Neural cell (in vitro differentiated cells): ENCODE measurements around the gene BMAL1. TPM values are rescaled to one million over a fixed set of nuclear protein-coding genes. Genes with fewer than 3 reads are reported as not detected.

Experiments used
- H2AFZ ChIP-seq: fragments of 200-600, 300-800 bp; sonication (generic), shearing (Covaris generic); 2 replicates; pipeline ENCODE4 v1.6.0; 2014; ENCODE audit warnings: low read depth, mild to moderate bottlenecking, antibody characterized with exemption, low read length, moderate library complexity
- H3F3A ChIP-seq: fragments of 200-600 bp; shearing (Covaris generic); 2 replicates; pipeline ENCODE4 v1.6.1; 2016; ENCODE audit warnings: mild to moderate bottlenecking, moderate library complexity, mixed read lengths, antibody characterized with exemption, low read length; ENCODE audit not compliant: insufficient read depth, poor library complexity, severe bottlenecking
- H3K27ac ChIP-seq: fragments of 200-600, 300-800 bp; sonication (generic), shearing (Covaris generic); 2 replicates; pipeline ENCODE4 v1.5.1; 2014; ENCODE audit warnings: mild to moderate bottlenecking, low read length, moderate library complexity
- H3K27me3 ChIP-seq: fragments of 300-800, 200-600 bp; sonication (generic), shearing (Covaris generic); 2 replicates; pipeline ENCODE4 v1.6.0; 2014; ENCODE audit warnings: mild to moderate bottlenecking, low read depth, low read length, moderate library complexity; ENCODE audit not compliant: insufficient read depth
- H3K36me3 ChIP-seq: fragments of 300-800, 200-600 bp; sonication (generic), shearing (Covaris generic); 2 replicates; pipeline ENCODE4 v1.5.1; 2014; ENCODE audit warnings: mild to moderate bottlenecking, antibody characterized with exemption, low read length, moderate library complexity; ENCODE audit not compliant: insufficient read depth
- H3K4me2 ChIP-seq: fragments of 300-800, 200-600 bp; sonication (generic), shearing (Covaris generic); 2 replicates; pipeline ENCODE4 v1.6.0; 2014; ENCODE audit warnings: mild to moderate bottlenecking, low read length
- H3K4me3 ChIP-seq: fragments of 300-800, 200-600 bp; sonication (generic), shearing (Covaris generic); 2 replicates; pipeline ENCODE4 v1.5.1; 2014; ENCODE audit warnings: mild to moderate bottlenecking, low read length, moderate library complexity
- H3K79me2 ChIP-seq: fragments of 200-600 bp; shearing (Covaris generic); replicated peaks from 2 replicates; pipeline ENCODE4 v1.6.0; 2014; ENCODE audit warnings: mild to moderate bottlenecking, low read length, moderate library complexity; ENCODE audit not compliant: insufficient read depth
- H3K9ac ChIP-seq: fragments of 300-800, 200-600 bp; sonication (generic), shearing (Covaris generic); 2 replicates; pipeline ENCODE4 v1.6.1; 2016; ENCODE audit warnings: mild to moderate bottlenecking, low read length, mixed read lengths
- H3K9me2 ChIP-seq: fragments of 200-600 bp; shearing (Covaris generic); 2 replicates; pipeline ENCODE4 v1.6.1; 2016; ENCODE audit warnings: mild to moderate bottlenecking, low read length, mixed read lengths; ENCODE audit not compliant: insufficient read depth
- H3K9me3 ChIP-seq: fragments of 200-600, 300-800 bp; sonication (generic), shearing (Covaris generic); 2 replicates; pipeline ENCODE4 v1.6.1; 2016; ENCODE audit warnings: mild to moderate bottlenecking, mixed run types, low read length, moderate library complexity, mixed read lengths
- H4K20me1 ChIP-seq: fragments of 200-600 bp; shearing (Covaris generic); 2 replicates; pipeline ENCODE4 v1.6.1; 2016; ENCODE audit warnings: mild to moderate bottlenecking, mixed run types; ENCODE audit not compliant: insufficient read depth
- CTCF ChIP-seq: fragments of 450-650 bp; IDR thresholded peaks from 2 replicates; pipeline ENCODE4 v1.5.1; 2014; ENCODE audit warnings: antibody characterized with exemption, mild to moderate bottlenecking, moderate library complexity; ENCODE audit not compliant: poor library complexity, severe bottlenecking
- EP300 ChIP-seq: fragments of 450-650 bp; conservative IDR thresholded peaks from 2 replicates; pipeline ENCODE4 v1.6.1; 2014; ENCODE audit warnings: antibody characterized with exemption, mild to moderate bottlenecking, moderate library complexity; ENCODE audit not compliant: poor library complexity, severe bottlenecking
- EZH2 ChIP-seq: fragments of 200-600, 300-800 bp; shearing (Covaris generic), sonication (generic); IDR thresholded peaks from 2 replicates; pipeline ENCODE4 v1.6.1; 2014; ENCODE audit warnings: antibody characterized with exemption, low read length, borderline replicate concordance, mild to moderate bottlenecking; ENCODE audit not compliant: insufficient read depth, poor library complexity, severe bottlenecking
- MXI1 ChIP-seq: fragments of 450-650 bp; conservative IDR thresholded peaks from 2 replicates; pipeline ENCODE4 v1.6.1; 2014; ENCODE audit warnings: antibody characterized with exemption, mild to moderate bottlenecking; ENCODE audit not compliant: poor library complexity, severe bottlenecking
- POLR2AphosphoS5 ChIP-seq: IDR thresholded peaks from 2 replicates; pipeline ENCODE4 v1.6.1; 2012
- RAD21 ChIP-seq: fragments of 450-650 bp; conservative IDR thresholded peaks from 2 replicates; pipeline ENCODE4 v1.6.1; 2014; ENCODE audit warnings: antibody characterized with exemption, mild to moderate bottlenecking, moderate library complexity
- REST ChIP-seq: IDR thresholded peaks from 2 replicates; pipeline ENCODE4 v1.6.1; 2012; ENCODE audit warnings: borderline replicate concordance
- TAF1 ChIP-seq: IDR thresholded peaks from 2 replicates; pipeline ENCODE4 v1.6.1; 2012; ENCODE audit warnings: low read depth
- polyA plus RNA-seq: library from polyadenylated mRNA; depleted of rRNA; stranded (reverse); fragments of >200 nt; gene quantifications from 2 replicates; pipeline ENCODE4 v1.2.3, GENCODE V29; 2014

Gene BMAL1
- polyA plus RNA-seq, 1 donor from 2014 or later, result 17.1 TPM

GRCh38 chr11:13354335-13354734, 76.7 kb downstream of the BMAL1 start:
- TF ChIP-seq EZH2 (no peak), REST (no peak), MXI1 (no peak)
- Histone ChIP-seq H3K36me3 (no peaks in the 10 kb centered on the region), H4K20me1 (no peaks in the 10 kb centered on the region), H3K4me2 (no peak overlapping the region), H3K79me2 (no peaks in the 10 kb centered on the region), H3K27me3 (no peaks in the 10 kb centered on the region), H3K4me3 (no peak overlapping the region), H2AFZ (no peak overlapping the region), H3K9me3 (no peaks in the 10 kb centered on the region), H3K27ac (no peak overlapping the region), H3K9me2 (no peaks in the 10 kb centered on the region), H3F3A (no peaks in the 10 kb centered on the region), H3K9ac (no peak overlapping the region)

- no peaks in the 10 kb centered on the region for H4K20me1 ChIP-seq
- no peak overlapping the region for H3K9ac ChIP-seq
- TF ChIP-seq MXI1, result no peak
- no peak for TF ChIP-seq REST
- no peak for TF ChIP-seq EP300
- TF ChIP-seq TAF1, result no peak
- no peak for TF ChIP-seq CTCF
- TF ChIP-seq EZH2, result no peak
- no peak for TF ChIP-seq POLR2AphosphoS5
- TF ChIP-seq RAD21, result no peak
- H3K27me3 ChIP-seq, result no peaks in the 10 kb centered on the region
- no peak overlapping the region for H2AFZ ChIP-seq
- no peak overlapping the region for H3K4me3 ChIP-seq
- H3K27ac ChIP-seq, result no peak overlapping the region
- no peaks in the 10 kb centered on the region for H3K9me2 ChIP-seq
- H3K9me3 ChIP-seq, result no peaks in the 10 kb centered on the region
- no peak overlapping the region for H3K4me2 ChIP-seq
- no peaks in the 10 kb centered on the region for H3F3A ChIP-seq
- H3K36me3 ChIP-seq, result no peaks in the 10 kb centered on the region
- H3K79me2 ChIP-seq, result no peaks in the 10 kb centered on the region
Observed at GRCh38 chr11:13355191-13355590, 77.6 kb downstream of the BMAL1 start.
